GM15510 (cell line): ENCODE results near the gene LRBA.

ENCODE experiments used
- POLR2A ChIP-seq: IDR thresholded peaks from 3 replicates; pipeline ENCODE4 v1.6.1; 2011; ENCODE audit warnings: borderline replicate concordance; ENCODE audit not compliant: insufficient read length; ENCODE audit errors: extremely low read depth

Gene LRBA

GRCh38 chr4:150318527-150318926 is 696.6 kb downstream of the LRBA start:
- TF ChIP-seq POLR2A: no peak

- TF ChIP-seq POLR2A: no peak
These were observed 698.5 kb downstream of the LRBA start for GRCh38 chr4:150316332-150317205.

- TF ChIP-seq POLR2A: no peak
These were observed 699.4 kb downstream of the LRBA start for GRCh38 chr4:150315691-150316090.

- no peak for TF ChIP-seq POLR2A
These were observed 699.9 kb downstream of the LRBA start for GRCh38 chr4:150315175-150315574.

GRCh38 chr4:150314031-150314430 is 701.1 kb downstream of the LRBA start:
- TF ChIP-seq POLR2A: no peak

- no peak for TF ChIP-seq POLR2A
These were observed 704.8 kb downstream of the LRBA start for GRCh38 chr4:150310159-150310895.

- no peak for TF ChIP-seq POLR2A
These were observed 706.1 kb downstream of the LRBA start for GRCh38 chr4:150308824-150309472.

- no peak for TF ChIP-seq POLR2A
These were observed 708.4 kb downstream of the LRBA start for GRCh38 chr4:150306719-150307118.

- no peak for TF ChIP-seq POLR2A
These were observed 709.1 kb downstream of the LRBA start for GRCh38 chr4:150305995-150306394.

- TF ChIP-seq POLR2A: no peak
These were observed 712.5 kb downstream of the LRBA start for GRCh38 chr4:150302553-150302952.

GRCh38 chr4:150299816-150300215 is 715.3 kb downstream of the LRBA start:
- no peak for TF ChIP-seq POLR2A

- TF ChIP-seq POLR2A: no peak
These were observed 717.1 kb downstream of the LRBA start for GRCh38 chr4:150297861-150298474.

- no peak for TF ChIP-seq POLR2A
These were observed 725.2 kb downstream of the LRBA start for GRCh38 chr4:150289881-150290280.

- no peak for TF ChIP-seq POLR2A
These were observed 725.9 kb downstream of the LRBA start for GRCh38 chr4:150289198-150289597.

- no peak for TF ChIP-seq POLR2A
These were observed 728.4 kb downstream of the LRBA start for GRCh38 chr4:150286656-150287055.
